ENCODE results near the gene TAGAP. TPM values are rescaled to one million over a fixed set of nuclear protein-coding genes. Genes with fewer than 3 reads are reported as not detected.

The TAGAP gene
- total RNA-seq, 1 experiment from 2014 or later = not detected

DNA sequence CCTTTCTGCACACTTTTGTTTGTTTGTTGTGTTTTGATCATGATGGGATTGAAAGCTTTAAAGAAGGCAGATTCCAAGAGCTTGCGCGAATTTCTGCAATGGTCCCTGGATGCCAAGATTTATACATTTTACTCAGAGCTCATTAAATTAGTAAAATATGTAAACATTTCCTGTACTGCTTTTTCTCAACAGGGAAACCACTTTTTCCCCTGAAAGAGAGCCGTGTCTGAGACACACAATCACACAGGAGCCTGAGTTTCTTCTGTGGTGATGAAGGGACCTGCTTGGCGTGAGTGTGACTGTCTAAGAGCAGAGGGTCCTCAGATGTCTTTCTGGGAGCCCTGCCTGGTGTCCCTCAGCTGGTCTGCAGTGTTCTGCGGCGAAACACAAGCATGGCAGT is 12.1 kb upstream of the TAGAP start:
- no peak overlapping the region for H3K4ac ChIP-seq (ENCODE audit: low read depth, low read length)
- no peak overlapping the region for H3T11ph ChIP-seq (ENCODE audit: low read length)
- H3K27me3 ChIP-seq (ENCODE audit: insufficient read depth, low read length) = no peaks in the 10 kb centered on the region
- H2BK12ac ChIP-seq (ENCODE audit: insufficient read length, low read depth, low read length) = no peak overlapping the region
- no peaks in the 10 kb centered on the region for H3K9me3 ChIP-seq (ENCODE audit: control insufficient read depth, low read depth, low read length)
- H3K23ac ChIP-seq (ENCODE audit: insufficient read length, low read depth, low read length) = no peak overlapping the region
- no peak overlapping the region for H2BK120ac ChIP-seq (ENCODE audit: low read depth, low read length, poor library complexity, severe bottlenecking)
- no peak overlapping the region for H2AK5ac ChIP-seq (ENCODE audit: insufficient read length, low read length)
- TF ChIP-seq, protein P1, sequence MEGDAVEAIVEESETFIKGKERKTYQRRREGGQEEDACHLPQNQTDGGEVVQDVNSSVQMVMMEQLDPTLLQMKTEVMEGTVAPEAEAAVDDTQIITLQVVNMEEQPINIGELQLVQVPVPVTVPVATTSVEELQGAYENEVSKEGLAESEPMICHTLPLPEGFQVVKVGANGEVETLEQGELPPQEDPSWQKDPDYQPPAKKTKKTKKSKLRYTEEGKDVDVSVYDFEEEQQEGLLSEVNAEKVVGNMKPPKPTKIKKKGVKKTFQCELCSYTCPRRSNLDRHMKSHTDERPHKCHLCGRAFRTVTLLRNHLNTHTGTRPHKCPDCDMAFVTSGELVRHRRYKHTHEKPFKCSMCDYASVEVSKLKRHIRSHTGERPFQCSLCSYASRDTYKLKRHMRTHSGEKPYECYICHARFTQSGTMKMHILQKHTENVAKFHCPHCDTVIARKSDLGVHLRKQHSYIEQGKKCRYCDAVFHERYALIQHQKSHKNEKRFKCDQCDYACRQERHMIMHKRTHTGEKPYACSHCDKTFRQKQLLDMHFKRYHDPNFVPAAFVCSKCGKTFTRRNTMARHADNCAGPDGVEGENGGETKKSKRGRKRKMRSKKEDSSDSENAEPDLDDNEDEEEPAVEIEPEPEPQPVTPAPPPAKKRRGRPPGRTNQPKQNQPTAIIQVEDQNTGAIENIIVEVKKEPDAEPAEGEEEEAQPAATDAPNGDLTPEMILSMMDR (conservative IDR thresholded peaks at IDR 0.05) = no peak
- no peak overlapping the region for H3K4me3 Mint-ChIP-seq
- no peak overlapping the region for H2BK5ac ChIP-seq (ENCODE audit: insufficient read length, low read length)
- no peak overlapping the region for H2BK15ac ChIP-seq (ENCODE audit: low read depth, low read length)
- H3K14ac ChIP-seq (ENCODE audit: insufficient read depth, low read length) = no peak overlapping the region
- no peak overlapping the region for H4K5ac ChIP-seq (ENCODE audit: insufficient read length, low read depth, low read length)
- peaks cover 19% of the 10 kb centered on the region for H3K27me3 Mint-ChIP-seq (ENCODE audit: low read depth)
- no peak overlapping the region for H4K91ac ChIP-seq (ENCODE audit: insufficient read length, low read depth, low read length)
- no peaks in the 10 kb centered on the region for H4K20me1 ChIP-seq (ENCODE audit: control insufficient read depth, insufficient read depth, insufficient read length)
- no peak overlapping the region for H3K56ac ChIP-seq (ENCODE audit: insufficient read length, low read depth, low read length)
- H3K36me3 Mint-ChIP-seq (ENCODE audit: insufficient read depth in 1 of 3, low read depth in 3 of 3) = no peaks in the 10 kb centered on the region
- H3K4me1 Mint-ChIP-seq = peaks cover 11 to 12% of the 10 kb centered on the region in 2 experiments
- H3K4me1 ChIP-seq (ENCODE audit: insufficient read depth, low read length) = no peaks in the 10 kb centered on the region
- no peak overlapping the region for H4K8ac ChIP-seq (replicated peaks; ENCODE audit: insufficient read length, low read depth, low read length)
- no peaks in the 10 kb centered on the region for H3K23me2 ChIP-seq (ENCODE audit: insufficient read length, low read depth, low read length, poor library complexity, severe bottlenecking)
- no peaks in the 10 kb centered on the region for H3K79me1 ChIP-seq (ENCODE audit: insufficient read depth, low read depth, low read length, poor library complexity, severe bottlenecking)
- no peak overlapping the region for H3K27ac ChIP-seq (ENCODE audit: insufficient read length, low read depth, low read length)
- H2BK20ac ChIP-seq (ENCODE audit: low read depth, low read length, poor library complexity, severe bottlenecking) = no peak overlapping the region
- no peak overlapping the region for H3K27ac Mint-ChIP-seq
- no peak for DNase-seq
- H3K4me2 ChIP-seq (ENCODE audit: insufficient read depth, insufficient read length, low read length) = no peak overlapping the region
- H3K79me2 ChIP-seq (ENCODE audit: insufficient read depth, low read length) = no peaks in the 10 kb centered on the region
- H3K9me3 Mint-ChIP-seq = no peaks in the 10 kb centered on the region; a peak in 1 of 5 replicates
- no peak overlapping the region for H3K9ac ChIP-seq (ENCODE audit: extremely low read depth, insufficient read length, low read length)
- H2AFZ ChIP-seq (ENCODE audit: low read length) = no peak overlapping the region
- no CpG with 5 or more reads among the region's 6 CpGs for WGBS (ENCODE audit: extremely low coverage, insufficient read length, low lambda C conversion rate)
- H3K18ac ChIP-seq (ENCODE audit: insufficient read length, low read depth, low read length) = no peak overlapping the region

Measured in H9 (cell line).